ENCODE measurements around the gene ZNF700. TPM values are rescaled to one million over a fixed set of nuclear protein-coding genes. Genes with fewer than 3 reads are reported as not detected.
"Not testable (repeated sequence)": the region's sequence is repeated elsewhere in the genome, so short reads cannot be mapped to it uniquely, and the experiment has no call there.

ZNF700 gene
- total RNA-seq, 1 donor from 2014 or later: 3.3 TPM

DNA sequence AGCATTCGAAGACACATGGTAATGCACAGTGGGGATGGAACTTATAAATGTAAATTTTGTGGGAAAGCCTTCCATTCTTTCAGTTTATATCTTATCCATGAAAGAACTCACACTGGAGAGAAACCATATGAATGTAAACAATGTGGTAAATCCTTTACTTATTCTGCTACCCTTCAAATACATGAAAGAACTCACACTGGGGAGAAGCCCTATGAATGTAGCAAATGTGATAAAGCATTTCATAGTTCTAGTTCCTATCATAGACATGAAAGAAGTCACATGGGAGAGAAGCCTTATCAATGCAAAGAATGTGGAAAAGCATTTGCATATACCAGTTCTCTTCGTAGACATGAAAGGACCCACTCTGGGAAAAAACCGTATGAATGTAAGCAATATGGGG is 23.7 kb downstream of the ZNF700 start:
- Histone ChIP-seq H3K36me3 (peaks cover 93% of the 10 kb centered on the region), H3K27me3 (ENCODE audit: low read depth) (no peaks in the 10 kb centered on the region), H3K27ac (replicated peaks) (no peak overlapping the region), H3K4me3 (no peak overlapping the region), H3K4me1 (no peaks in the 10 kb centered on the region), H3K9me3 (replicated peaks) (peaks cover 100% of the 10 kb centered on the region)
- DNase-seq: no peak
- TF ChIP-seq, protein P1, sequence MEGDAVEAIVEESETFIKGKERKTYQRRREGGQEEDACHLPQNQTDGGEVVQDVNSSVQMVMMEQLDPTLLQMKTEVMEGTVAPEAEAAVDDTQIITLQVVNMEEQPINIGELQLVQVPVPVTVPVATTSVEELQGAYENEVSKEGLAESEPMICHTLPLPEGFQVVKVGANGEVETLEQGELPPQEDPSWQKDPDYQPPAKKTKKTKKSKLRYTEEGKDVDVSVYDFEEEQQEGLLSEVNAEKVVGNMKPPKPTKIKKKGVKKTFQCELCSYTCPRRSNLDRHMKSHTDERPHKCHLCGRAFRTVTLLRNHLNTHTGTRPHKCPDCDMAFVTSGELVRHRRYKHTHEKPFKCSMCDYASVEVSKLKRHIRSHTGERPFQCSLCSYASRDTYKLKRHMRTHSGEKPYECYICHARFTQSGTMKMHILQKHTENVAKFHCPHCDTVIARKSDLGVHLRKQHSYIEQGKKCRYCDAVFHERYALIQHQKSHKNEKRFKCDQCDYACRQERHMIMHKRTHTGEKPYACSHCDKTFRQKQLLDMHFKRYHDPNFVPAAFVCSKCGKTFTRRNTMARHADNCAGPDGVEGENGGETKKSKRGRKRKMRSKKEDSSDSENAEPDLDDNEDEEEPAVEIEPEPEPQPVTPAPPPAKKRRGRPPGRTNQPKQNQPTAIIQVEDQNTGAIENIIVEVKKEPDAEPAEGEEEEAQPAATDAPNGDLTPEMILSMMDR (IDR thresholded peaks at IDR 0.05; ENCODE audit: borderline replicate concordance): no peak
- intact Hi-C loops (cut with micrococcal nuclease): no loop called here

DNA sequence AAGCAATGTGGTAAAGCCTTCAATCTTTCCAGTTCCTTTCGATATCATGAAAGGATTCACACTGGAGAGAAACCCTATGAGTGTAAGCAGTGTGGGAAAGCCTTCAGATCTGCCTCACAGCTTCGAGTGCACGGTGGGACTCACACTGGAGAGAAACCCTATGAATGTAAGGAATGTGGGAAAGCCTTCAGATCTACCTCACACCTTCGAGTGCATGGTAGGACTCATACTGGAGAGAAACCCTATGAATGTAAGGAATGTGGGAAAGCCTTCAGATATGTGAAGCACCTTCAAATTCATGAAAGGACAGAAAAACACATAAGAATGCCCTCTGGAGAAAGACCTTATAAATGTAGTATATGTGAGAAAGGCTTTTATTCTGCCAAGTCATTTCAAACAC is 24.3 kb downstream of the ZNF700 start:
- peaks cover 100% of the 10 kb centered on the region for H3K9me3 ChIP-seq (replicated peaks)
- TF ChIP-seq, protein P1 (IDR thresholded peaks at IDR 0.05; ENCODE audit: borderline replicate concordance): no peak
- H3K36me3 ChIP-seq: peaks cover 88% of the 10 kb centered on the region
- H3K4me3 ChIP-seq: no peak overlapping the region
- no peaks in the 10 kb centered on the region for H3K4me1 ChIP-seq
- no peak overlapping the region for H3K27ac ChIP-seq (replicated peaks)
- intact Hi-C loops (cut with micrococcal nuclease): no loop called here
- no peak for DNase-seq
- no peaks in the 10 kb centered on the region for H3K27me3 ChIP-seq (ENCODE audit: low read depth)

DNA sequence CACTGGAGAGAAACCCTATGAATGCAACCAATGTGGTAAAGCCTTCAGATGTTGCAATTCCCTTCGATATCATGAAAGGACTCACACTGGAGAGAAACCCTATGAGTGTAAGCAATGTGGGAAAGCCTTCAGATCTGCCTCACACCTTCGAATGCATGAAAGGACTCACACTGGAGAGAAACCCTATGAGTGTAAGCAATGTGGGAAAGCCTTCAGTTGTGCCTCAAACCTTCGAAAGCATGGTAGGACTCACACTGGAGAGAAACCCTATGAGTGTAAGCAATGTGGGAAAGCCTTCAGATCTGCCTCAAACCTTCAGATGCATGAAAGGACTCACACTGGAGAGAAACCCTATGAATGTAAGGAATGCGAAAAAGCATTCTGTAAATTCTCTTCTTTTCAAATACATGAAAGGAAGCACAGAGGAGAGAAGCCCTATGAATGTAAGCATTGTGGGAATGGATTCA is 24.7 kb downstream of the ZNF700 start:
- H3K27ac ChIP-seq (replicated peaks); H3K4me3 ChIP-seq; intact Hi-C loops (cut with micrococcal nuclease); H3K4me1 ChIP-seq; H3K27me3 ChIP-seq (ENCODE audit: low read depth); DNase-seq: not testable (repeated sequence)
- H3K9me3 ChIP-seq (replicated peaks): peaks cover 100% of the 10 kb centered on the region
- peaks cover 83% of the 10 kb centered on the region for H3K36me3 ChIP-seq

DNA sequence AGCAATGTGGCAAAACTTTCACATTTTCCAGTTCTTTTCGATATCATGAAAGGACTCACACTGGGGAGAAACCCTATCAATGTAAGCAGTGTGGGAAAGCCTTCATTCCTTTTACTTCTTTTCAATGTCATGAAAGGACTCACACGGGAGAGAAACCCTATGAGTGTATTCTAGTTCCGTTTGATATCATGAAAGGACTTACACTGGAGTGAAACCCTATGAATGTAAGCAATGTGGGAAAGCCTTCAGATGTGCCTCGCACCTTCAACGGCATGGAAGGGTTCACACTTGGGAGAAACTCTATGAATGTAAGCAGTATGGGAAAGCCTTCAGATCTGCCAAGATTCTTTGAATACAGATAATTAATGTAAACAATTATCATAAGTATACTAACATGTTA is 25.4 kb downstream of the ZNF700 start:
- TF ChIP-seq, protein P1 (IDR thresholded peaks at IDR 0.05; ENCODE audit: borderline replicate concordance): no peak
- peaks cover 77% of the 10 kb centered on the region for H3K36me3 ChIP-seq
- no peaks in the 10 kb centered on the region for H3K27me3 ChIP-seq (ENCODE audit: low read depth)
- intact Hi-C loops (cut with micrococcal nuclease): no loop called here
- no peak overlapping the region for H3K4me3 ChIP-seq
- no peak overlapping the region for H3K27ac ChIP-seq (replicated peaks)
- peaks cover 100% of the 10 kb centered on the region for H3K9me3 ChIP-seq (replicated peaks)
- H3K4me1 ChIP-seq: no peaks in the 10 kb centered on the region
- DNase-seq: no peak

DNA sequence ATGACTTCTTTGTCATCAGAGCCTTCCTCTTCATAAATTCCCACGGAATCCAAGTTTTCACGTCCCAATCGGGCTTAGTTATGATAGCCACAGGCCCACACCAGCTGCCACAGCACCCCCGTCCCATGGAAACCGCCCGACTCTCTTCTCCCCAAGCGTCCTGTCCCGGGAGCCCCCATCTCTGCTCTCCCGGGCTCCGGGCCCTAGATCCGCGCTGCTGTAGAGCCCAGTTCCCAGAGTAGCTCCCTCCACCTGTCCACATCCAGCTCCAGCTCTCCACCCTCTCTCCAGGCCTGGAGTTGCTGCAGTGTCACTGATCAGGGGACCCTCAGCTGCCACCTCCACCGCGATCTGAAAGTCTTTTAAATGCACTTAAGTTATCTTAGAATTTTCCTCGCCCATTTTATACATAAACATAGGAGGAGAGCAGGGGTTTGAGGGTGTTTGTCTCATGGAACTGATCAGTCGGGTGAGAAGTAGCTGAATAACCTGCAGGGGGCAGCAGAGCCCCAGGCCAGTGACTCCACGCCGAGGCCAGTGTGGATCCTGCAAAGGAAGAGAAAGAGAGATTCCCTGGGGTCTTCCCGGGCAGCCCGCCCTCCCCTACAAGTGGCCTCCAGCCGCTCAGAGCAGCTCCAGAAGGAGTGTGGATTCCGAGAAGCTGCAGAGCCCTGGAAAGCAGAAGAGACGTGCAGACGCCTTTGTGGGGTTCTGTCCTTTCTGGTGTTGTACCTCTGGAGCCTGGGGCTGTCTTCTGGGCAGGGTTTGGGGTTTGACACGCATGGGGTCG is 38.9 kb downstream of the ZNF700 start:
- TF ChIP-seq, protein P1 (IDR thresholded peaks at IDR 0.05; ENCODE audit: borderline replicate concordance): peak; percentile 92
- intact Hi-C loops (cut with micrococcal nuclease): no loop called here
- peak overlapping the region; percentile 94 for H3K27ac ChIP-seq (replicated peaks)

DNA sequence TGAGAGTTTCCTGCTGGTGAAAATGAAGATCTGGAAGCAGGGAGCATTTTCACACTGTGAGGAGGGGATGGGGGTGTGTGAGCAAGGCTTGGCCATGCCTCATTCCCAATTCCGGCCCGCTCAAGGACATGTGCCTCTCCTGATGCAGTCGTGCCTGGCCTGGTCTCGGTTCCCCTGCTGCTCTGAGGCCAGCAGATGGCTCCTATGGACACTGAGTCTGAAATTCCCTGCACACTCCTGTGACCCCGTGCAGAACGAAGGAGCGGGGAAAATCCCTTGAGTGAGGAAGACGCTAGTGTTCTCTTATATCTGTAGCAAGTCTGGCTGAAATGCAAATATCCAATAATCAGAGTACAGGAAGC is 39.6 kb downstream of the ZNF700 start:
- Histone ChIP-seq H3K4me3 (peak overlapping the region; percentile 82), H3K27me3 (ENCODE audit: low read depth) (no peaks in the 10 kb centered on the region), H3K27ac (replicated peaks) (peak overlapping the region; percentile 94), H3K9me3 (replicated peaks) (no peaks in the 10 kb centered on the region), H3K36me3 (no peaks in the 10 kb centered on the region), H3K4me1 (peaks cover 21% of the 10 kb centered on the region)
- TF ChIP-seq, protein P1 (IDR thresholded peaks at IDR 0.05; ENCODE audit: borderline replicate concordance): no peak
- DNase-seq: peak; percentile 27
- intact Hi-C loops (cut with micrococcal nuclease): no loop called here

More for the DNA sequence above, 38.9 kb downstream of the ZNF700 start:
- Histone ChIP-seq H3K36me3 (no peaks in the 10 kb centered on the region), H3K4me3 (peak overlapping the region; percentile 82), H3K27me3 (ENCODE audit: low read depth) (no peaks in the 10 kb centered on the region), H3K4me1 (peaks cover 21% of the 10 kb centered on the region), H3K9me3 (replicated peaks) (no peaks in the 10 kb centered on the region)
- peak; percentile 88 for DNase-seq
